Astrocyte (in vitro differentiated cells and primary cell): ENCODE data around the gene SEC22C.

ENCODE experiments used
- CTCF ChIP-seq: IDR thresholded peaks from 2 replicates; pipeline ENCODE4 v1.5.1; 2011; ENCODE audit warnings: low read depth, mild to moderate bottlenecking, inconsistent platforms, low read length, moderate library complexity; ENCODE audit not compliant: insufficient read depth
- EZH2 ChIP-seq: IDR thresholded peaks from 2 replicates; pipeline ENCODE4 v1.6.1; 2012; ENCODE audit warnings: mild to moderate bottlenecking, low read length, inconsistent platforms; ENCODE audit not compliant: insufficient read depth

GRCh38 chr3:42612217-42612616 lies 30.4 kb upstream of the SEC22C start:
- no peak for TF ChIP-seq CTCF
- no peak for TF ChIP-seq EZH2
